ENCODE results near the gene SSBP4.

GRCh38 chr19:18427743-18428113 is 8.5 kb downstream of the SSBP4 start:
- no peak for TF ChIP-seq EZH2phosphoT487 (IDR thresholded peaks at IDR 0.05; ENCODE audit: insufficient read depth, low read depth)
- no peak for TF ChIP-seq EZH2 (IDR thresholded peaks at IDR 0.05; ENCODE audit: insufficient read depth, poor library complexity, severe bottlenecking)

Measured in GM23248 (cell line).